ENCODE data around the gene SNX30. TPM values are rescaled to one million over a fixed set of nuclear protein-coding genes. Genes with fewer than 3 reads are reported as not detected.
A peak's percentile ranks its signal among the peaks of the same experiment; 100 is the strongest.

Gene SNX30
- total and polyA plus RNA-seq, 2 donors from 2014 or later, result 7.9 to 22.9 TPM

GRCh38 chr9:112817860-112818203 lies 67.3 kb downstream of the SNX30 start:
- no peak for FAIRE-seq
- intact Hi-C loops (cut with DNase I), result no loop called here
- Histone ChIP-seq H3K4me3 (ENCODE audit: low read length in 3 of 3) (no peak overlapping the region), H3K27ac (ENCODE audit: low read depth in 2 of 2, low read length in 2 of 2) (peak overlapping the region; percentile 53 to 65), H3K9ac (ENCODE audit: low read length in 3 of 3) (no peak overlapping the region), H3K9me3 (ENCODE audit: control insufficient read depth in 2 of 3, insufficient read depth in 1 of 3, low read length in 3 of 3) (no peaks in the 10 kb centered on the region), H3K36me3 (ENCODE audit: control insufficient read depth in 2 of 3, insufficient read depth in 3 of 3, low read length in 3 of 3) (peaks cover 0 to 12% (median 0%) of the 10 kb centered on the region in 3 donors), H3K4me1 (ENCODE audit: control insufficient read depth in 2 of 3, insufficient read depth in 2 of 3, low read depth in 1 of 3, low read length in 3 of 3) (peaks cover 0 to 5% (median 0%) of the 10 kb centered on the region in 3 donors), H3K27me3 (ENCODE audit: control insufficient read depth, insufficient read depth, low read length) (no peaks in the 10 kb centered on the region)
- TF ChIP-seq CTCF (IDR thresholded peaks at IDR 0.05; ENCODE audit: borderline replicate concordance, extremely low read depth, insufficient read depth), result no peak
- DNase-seq, result no peak

- no peak overlapping the region for H3K4me3 ChIP-seq (ENCODE audit: low read length in 3 of 3)
- TF ChIP-seq CTCF (IDR thresholded peaks at IDR 0.05; ENCODE audit: borderline replicate concordance, extremely low read depth, insufficient read depth), result peak; percentile 63
- H3K9ac ChIP-seq (ENCODE audit: low read length in 3 of 3), result no peak overlapping the region
- FAIRE-seq, result peak; percentile 64
- H3K27ac ChIP-seq (ENCODE audit: low read depth in 2 of 2, low read length in 2 of 2), result no peak overlapping the region
- intact Hi-C loops (cut with DNase I), result no loop called here
- H3K9me3 ChIP-seq (ENCODE audit: control insufficient read depth in 2 of 3, insufficient read depth in 1 of 3, low read length in 3 of 3), result no peaks in the 10 kb centered on the region
- H3K36me3 ChIP-seq (ENCODE audit: control insufficient read depth in 2 of 3, insufficient read depth in 3 of 3, low read length in 3 of 3), result peaks cover 0 to 16% (median 0%) of the 10 kb centered on the region in 3 donors
- peak in 4 of 5 donors; percentile 71 to 91 (median 80) for DNase-seq
- H3K27me3 ChIP-seq (ENCODE audit: control insufficient read depth, insufficient read depth, low read length), result no peaks in the 10 kb centered on the region
- H3K4me1 ChIP-seq (ENCODE audit: control insufficient read depth in 2 of 3, insufficient read depth in 2 of 3, low read depth in 1 of 3, low read length in 3 of 3), result peaks cover 0 to 5% (median 0%) of the 10 kb centered on the region in 3 donors
Observed at GRCh38 chr9:112819635-112820496, 69.3 kb downstream of the SNX30 start.

- no peak for DNase-seq
- TF ChIP-seq CTCF (IDR thresholded peaks at IDR 0.05; ENCODE audit: borderline replicate concordance, extremely low read depth, insufficient read depth), result no peak
Observed at GRCh38 chr9:112820881-112821280, 70.3 kb downstream of the SNX30 start.

More at GRCh38 chr9:112820881-112821280, 70.3 kb downstream of the SNX30 start:
- Histone ChIP-seq H3K9me3 (ENCODE audit: control insufficient read depth in 2 of 3, insufficient read depth in 1 of 3, low read length in 3 of 3) (no peaks in the 10 kb centered on the region), H3K9ac (ENCODE audit: low read length in 3 of 3) (no peak overlapping the region), H3K4me3 (ENCODE audit: low read length in 3 of 3) (no peak overlapping the region), H3K4me1 (ENCODE audit: control insufficient read depth in 2 of 3, insufficient read depth in 2 of 3, low read depth in 1 of 3, low read length in 3 of 3) (peaks cover 0 to 5% (median 0%) of the 10 kb centered on the region in 3 donors), H3K27ac (ENCODE audit: low read depth in 2 of 2, low read length in 2 of 2) (no peak overlapping the region), H3K36me3 (ENCODE audit: control insufficient read depth in 2 of 3, insufficient read depth in 3 of 3, low read length in 3 of 3) (peaks cover 0 to 16% (median 0%) of the 10 kb centered on the region in 3 donors), H3K27me3 (ENCODE audit: control insufficient read depth, insufficient read depth, low read length) (no peaks in the 10 kb centered on the region)
- intact Hi-C loops (cut with DNase I), result no loop called here
- no peak for FAIRE-seq
